ENCODE results near the gene ABCA3.

Gene ABCA3

GRCh38 chr16:2308089-2308962 lies 32.2 kb downstream of the ABCA3 start:
- DNase-seq: no peak

GRCh38 chr16:2299915-2300192 lies 40.7 kb downstream of the ABCA3 start:
- DNase-seq: no peak

- no peak for DNase-seq
These were observed 41.2 kb downstream of the ABCA3 start for GRCh38 chr16:2299121-2299914.

- DNase-seq: no peak
These were observed 41.9 kb downstream of the ABCA3 start for GRCh38 chr16:2298621-2299020.

GRCh38 chr16:2297506-2297860 lies 43.0 kb downstream of the ABCA3 start:
- DNase-seq: no peak

- DNase-seq: no peak
These were observed 43.6 kb downstream of the ABCA3 start for GRCh38 chr16:2296661-2297505.

GRCh38 chr16:2295056-2295798 lies 45.3 kb downstream of the ABCA3 start:
- no peak for DNase-seq

- no peak for DNase-seq
These were observed 48.3 kb downstream of the ABCA3 start for GRCh38 chr16:2292221-2292620.

GRCh38 chr16:2289282-2289681 lies 51.2 kb downstream of the ABCA3 start:
- no peak for DNase-seq

- no peak for DNase-seq
These were observed 51.8 kb downstream of the ABCA3 start for GRCh38 chr16:2288726-2289125.

GRCh38 chr16:2287916-2288547 lies 52.5 kb downstream of the ABCA3 start:
- no peak for DNase-seq

GRCh38 chr16:2286550-2286949 lies 54.0 kb downstream of the ABCA3 start:
- no peak for DNase-seq

- no peak for DNase-seq
These were observed 54.8 kb downstream of the ABCA3 start for GRCh38 chr16:2285731-2286191.

GRCh38 chr16:2284797-2285576 lies 55.5 kb downstream of the ABCA3 start:
- no peak for DNase-seq

- DNase-seq: no peak
These were observed 56.3 kb downstream of the ABCA3 start for GRCh38 chr16:2284001-2284770.

- DNase-seq: no peak
These were observed 57.5 kb downstream of the ABCA3 start for GRCh38 chr16:2282866-2283555.

GRCh38 chr16:2282262-2282661 lies 58.3 kb downstream of the ABCA3 start:
- no peak for DNase-seq

- DNase-seq: no peak
These were observed 59.5 kb downstream of the ABCA3 start for GRCh38 chr16:2280981-2281542.

GRCh38 chr16:2280461-2280860 lies 60.1 kb downstream of the ABCA3 start:
- no peak for DNase-seq

All from NCI-H2029 (cell line).